GM21619 (cell line): ENCODE measurements around the gene ZNF287.

Experiments
- ATAC-seq: cut with Tn5 transposase; IDR thresholded peaks from one replicate; pipeline ENCODE4 v1.9.1; 2021; ENCODE audit not compliant: unreplicated experiment

ZNF287 gene

DNA sequence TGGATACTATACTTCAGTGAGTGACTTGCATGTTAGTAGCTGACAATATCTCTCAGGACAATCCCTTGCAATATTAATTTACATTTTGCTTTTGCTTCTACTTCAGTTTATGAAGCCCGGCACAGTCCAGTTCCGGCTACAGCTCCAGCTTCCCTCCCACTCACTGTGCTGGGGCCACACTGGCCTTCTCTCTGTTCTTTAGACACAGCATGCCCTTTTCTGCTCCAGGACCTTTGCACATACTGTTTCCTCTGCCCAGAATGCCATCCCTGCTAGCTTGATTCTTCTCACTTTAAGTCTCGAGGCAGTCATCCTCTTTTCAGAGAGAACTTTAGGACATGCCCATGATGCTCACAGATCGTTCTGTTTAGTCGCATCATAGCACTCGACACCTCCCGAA is 51.5 kb downstream of the ZNF287 start:
- ATAC-seq, result no peak

GRCh38 chr17:16516594-16517051 is 52.4 kb downstream of the ZNF287 start:
- no peak for ATAC-seq

- ATAC-seq, result no peak
Measured at GRCh38 chr17:16515933-16516332, 53.1 kb downstream of the ZNF287 start.

- ATAC-seq, result no peak
Measured at GRCh38 chr17:16513873-16514272, 55.1 kb downstream of the ZNF287 start.

DNA sequence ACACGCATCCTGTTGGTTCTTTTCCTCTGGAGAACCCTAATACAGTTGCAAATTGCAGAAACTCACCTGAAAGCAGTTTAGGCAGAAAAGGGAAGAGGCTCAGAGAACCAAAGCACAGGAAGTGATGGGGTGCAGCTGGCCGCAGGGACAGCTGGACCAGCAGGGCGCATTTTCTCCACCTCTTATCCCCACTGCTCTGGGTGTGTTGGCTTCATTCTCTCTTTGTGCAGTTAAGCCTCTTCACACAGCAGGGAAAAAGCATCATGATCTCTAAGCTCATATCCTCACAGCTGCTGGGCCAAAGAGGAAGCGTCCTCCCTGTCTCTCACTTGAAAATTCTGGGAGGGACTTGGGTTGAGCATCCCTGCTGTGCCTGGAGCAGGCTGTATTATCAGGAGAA is 57.0 kb downstream of the ZNF287 start:
- ATAC-seq, result no peak

DNA sequence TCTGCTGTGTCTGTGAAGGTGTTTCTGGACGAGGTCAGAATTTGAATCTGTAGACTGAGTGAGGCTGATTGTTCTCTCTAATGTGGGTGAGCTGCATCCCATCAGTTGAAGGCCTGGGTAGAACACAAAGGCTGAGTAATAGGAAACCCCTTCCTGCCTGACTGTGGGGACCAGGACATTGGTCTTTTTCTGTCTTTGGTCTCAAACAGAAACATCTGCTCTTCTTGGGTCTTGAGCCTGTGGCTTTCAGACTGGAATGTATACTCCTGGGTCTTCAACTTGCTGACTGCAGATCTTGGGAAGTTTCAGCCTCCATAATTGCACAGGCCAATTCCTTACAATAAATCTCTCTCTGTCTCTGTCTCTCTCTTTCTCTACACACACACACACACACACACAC is 57.4 kb downstream of the ZNF287 start:
- ATAC-seq, result no peak

GRCh38 chr17:16507918-16508533 is 61.0 kb downstream of the ZNF287 start:
- ATAC-seq, result no peak

DNA sequence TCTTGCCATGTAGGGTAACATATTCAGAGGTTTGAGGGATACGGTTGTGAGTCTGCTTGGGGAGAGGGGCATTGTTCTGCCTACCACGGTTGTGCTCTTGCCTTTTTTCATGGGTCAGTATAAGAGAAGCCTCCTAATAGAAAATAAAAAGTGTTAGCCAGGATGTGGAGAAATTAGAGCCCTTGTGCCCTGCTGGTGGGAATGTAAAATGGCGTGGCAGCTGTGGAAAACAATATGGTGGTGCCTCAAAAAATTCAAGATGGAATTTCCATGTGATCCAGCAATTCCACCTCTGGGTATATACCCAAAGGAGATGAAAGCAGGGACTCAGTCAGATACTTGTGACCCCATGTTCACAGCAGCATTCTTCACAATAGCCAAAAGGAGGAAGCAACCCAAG is 62.8 kb downstream of the ZNF287 start:
- no peak for ATAC-seq

GRCh38 chr17:16504984-16505383 is 64.0 kb downstream of the ZNF287 start:
- no peak for ATAC-seq
